Astrocyte (in vitro differentiated cells and primary cell): ENCODE measurements around the gene PRDM4.

Experiments used
- EZH2 ChIP-seq: IDR thresholded peaks from 2 replicates; pipeline ENCODE4 v1.6.1; 2012; ENCODE audit warnings: mild to moderate bottlenecking, low read length, inconsistent platforms; ENCODE audit not compliant: insufficient read depth
- TF ChIP-seq, protein P1 (sequence below): IDR thresholded peaks from 2 replicates; pipeline ENCODE4 v1.5.1; 2011; ENCODE audit warnings: low read depth, mild to moderate bottlenecking, inconsistent platforms, low read length, moderate library complexity; ENCODE audit not compliant: insufficient read depth

GRCh38 chr12:107775093-107775721, 14.3 kb upstream of the PRDM4 start:
- TF ChIP-seq, protein P1, sequence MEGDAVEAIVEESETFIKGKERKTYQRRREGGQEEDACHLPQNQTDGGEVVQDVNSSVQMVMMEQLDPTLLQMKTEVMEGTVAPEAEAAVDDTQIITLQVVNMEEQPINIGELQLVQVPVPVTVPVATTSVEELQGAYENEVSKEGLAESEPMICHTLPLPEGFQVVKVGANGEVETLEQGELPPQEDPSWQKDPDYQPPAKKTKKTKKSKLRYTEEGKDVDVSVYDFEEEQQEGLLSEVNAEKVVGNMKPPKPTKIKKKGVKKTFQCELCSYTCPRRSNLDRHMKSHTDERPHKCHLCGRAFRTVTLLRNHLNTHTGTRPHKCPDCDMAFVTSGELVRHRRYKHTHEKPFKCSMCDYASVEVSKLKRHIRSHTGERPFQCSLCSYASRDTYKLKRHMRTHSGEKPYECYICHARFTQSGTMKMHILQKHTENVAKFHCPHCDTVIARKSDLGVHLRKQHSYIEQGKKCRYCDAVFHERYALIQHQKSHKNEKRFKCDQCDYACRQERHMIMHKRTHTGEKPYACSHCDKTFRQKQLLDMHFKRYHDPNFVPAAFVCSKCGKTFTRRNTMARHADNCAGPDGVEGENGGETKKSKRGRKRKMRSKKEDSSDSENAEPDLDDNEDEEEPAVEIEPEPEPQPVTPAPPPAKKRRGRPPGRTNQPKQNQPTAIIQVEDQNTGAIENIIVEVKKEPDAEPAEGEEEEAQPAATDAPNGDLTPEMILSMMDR, result no peak
- TF ChIP-seq EZH2, result peak; percentile 53
